Neural progenitor cell (in vitro differentiated cells): Measurements from ENCODE around the gene SLC26A4. TPM values are rescaled to one million over a fixed set of nuclear protein-coding genes. Genes with fewer than 3 reads are reported as not detected.

Source experiments
- DNase-seq: peaks from one replicate; pipeline ENCODE4 v3.0.0-alpha.2; 2016; ENCODE audit warnings: low spot score
- H2AFZ ChIP-seq: fragments of 200-600 bp; sonication (generic); replicated peaks from 2 replicates; pipeline ENCODE4 v1.6.1; 2016; ENCODE audit warnings: antibody characterized with exemption
- H3F3A ChIP-seq: fragments of 200-600 bp; sonication (generic); 2 replicates; pipeline ENCODE4 v1.6.1; 2016; ENCODE audit warnings: antibody characterized with exemption, low read depth
- H3K27ac ChIP-seq: fragments of 200-600 bp; sonication (generic); 2 replicates; pipeline ENCODE4 v1.5.1; 2016; ENCODE audit warnings: mild to moderate bottlenecking
- H3K27me3 ChIP-seq: fragments of 200-600 bp; sonication (generic); 2 replicates; pipeline ENCODE4 v1.6.1; 2016; ENCODE audit warnings: mild to moderate bottlenecking, moderate library complexity
- H3K36me3 ChIP-seq: fragments of 200-600 bp; sonication (generic); 2 replicates; pipeline ENCODE4 v1.5.1; 2016
- H3K4me1 ChIP-seq: fragments of 200-600 bp; sonication (generic); 2 replicates; pipeline ENCODE4 v1.6.1; 2016; ENCODE audit warnings: mixed run types
- H3K4me2 ChIP-seq: fragments of 200-600 bp; sonication (generic); 2 replicates; pipeline ENCODE4 v1.6.1; 2016
- H3K4me3 ChIP-seq: fragments of 200-600 bp; sonication (generic); 2 replicates; pipeline ENCODE4 v1.5.1; 2016
- H3K79me2 ChIP-seq: fragments of 200-600 bp; sonication (generic); 2 replicates; pipeline ENCODE4 v1.6.1; 2016; ENCODE audit warnings: low read depth
- H3K9ac ChIP-seq: fragments of 200-600 bp; sonication (generic); 2 replicates; pipeline ENCODE4 v1.6.1; 2016
- H3K9me3 ChIP-seq: fragments of 200-600 bp; sonication (generic); 2 replicates; pipeline ENCODE4 v1.5.1; 2016; ENCODE audit warnings: low read depth
- H4K20me1 ChIP-seq: fragments of 200-600 bp; sonication (generic); 2 replicates; pipeline ENCODE4 v1.6.1; 2016; ENCODE audit warnings: low read depth
- H3K27ac Mint-ChIP-seq: 3 replicates; pipeline ENCODE4 v1.8.0; 2021; ENCODE audit warnings: mixed read lengths
- H3K27me3 Mint-ChIP-seq: 2 replicates; pipeline ENCODE4 v1.8.0; 2022; ENCODE audit warnings: low read depth, mild to moderate bottlenecking, inconsistent platforms, moderate library complexity, mixed read lengths; ENCODE audit not compliant: insufficient read depth
- H3K36me3 Mint-ChIP-seq: 3 replicates; pipeline ENCODE4 v1.8.0; 2021; ENCODE audit warnings: mixed read lengths
- H3K4me1 Mint-ChIP-seq: 3 replicates; pipeline ENCODE4 v1.8.0; 2021; ENCODE audit warnings: mixed read lengths
- H3K4me3 Mint-ChIP-seq: 3 replicates; pipeline ENCODE4 v1.8.0; 2021; ENCODE audit warnings: mild to moderate bottlenecking, moderate library complexity, mixed read lengths
- H3K9me3 Mint-ChIP-seq: 3 replicates; pipeline ENCODE4 v1.8.0; 2020; ENCODE audit warnings: mixed read lengths
- CTCF ChIP-seq: fragments of 200-600 bp; sonication (generic); IDR thresholded peaks from 2 replicates; pipeline ENCODE4 v1.5.1; 2017; ENCODE audit warnings: antibody characterized with exemption, mild to moderate bottlenecking
- EZH2 ChIP-seq: fragments of 200-600 bp; sonication (generic); IDR thresholded peaks from 2 replicates; pipeline ENCODE4 v1.6.1; 2017; ENCODE audit warnings: antibody characterized with exemption, mild to moderate bottlenecking, moderate library complexity
- EZH2phosphoT487 ChIP-seq: fragments of 200-600 bp; sonication (generic); IDR thresholded peaks from 2 replicates; pipeline ENCODE4 v1.6.1; 2017; ENCODE audit warnings: antibody characterized with exemption
- total RNA-seq: library from RNA; depleted of rRNA; stranded (reverse); fragments of >200 nt; gene quantifications from 2 replicates; pipeline ENCODE4 v1.2.3, GENCODE V29; 2015; ENCODE audit warnings: low replicate concordance

The SLC26A4 gene
- total RNA-seq, 1 donor from 2014 or later, result 0.02 TPM

- H3K36me3 Mint-ChIP-seq, result no peaks in the 10 kb centered on the region
- Histone ChIP-seq H3K79me2 (no peaks in the 10 kb centered on the region), H3K9ac (no peak overlapping the region)
These were observed 11.6 kb downstream of the SLC26A4 start for GRCh38 chr7:107672183-107672582.

GRCh38 chr7:107676249-107676648 lies 15.6 kb downstream of the SLC26A4 start:
- no peak overlapping the region for H3K9ac ChIP-seq
- no peaks in the 10 kb centered on the region for H3K9me3 ChIP-seq
- H3K9me3 Mint-ChIP-seq, result no peaks in the 10 kb centered on the region
- H3F3A ChIP-seq, result peaks cover 15% of the 10 kb centered on the region
- H3K27me3 Mint-ChIP-seq, result no peaks in the 10 kb centered on the region
- no peak overlapping the region for H3K4me3 ChIP-seq
- no peak for TF ChIP-seq CTCF
- no peak for TF ChIP-seq EZH2phosphoT487
- no peak for TF ChIP-seq EZH2
- H3K4me2 ChIP-seq, result no peak overlapping the region
- no peaks in the 10 kb centered on the region for H3K79me2 ChIP-seq
- H4K20me1 ChIP-seq, result no peaks in the 10 kb centered on the region
- no peak overlapping the region for H2AFZ ChIP-seq
- H3K27ac ChIP-seq, result no peak overlapping the region
- H3K36me3 Mint-ChIP-seq, result no peaks in the 10 kb centered on the region
- peaks cover 6% of the 10 kb centered on the region for H3K27me3 ChIP-seq
- no peak overlapping the region for H3K4me3 Mint-ChIP-seq
- DNase-seq, result no peak
- no peaks in the 10 kb centered on the region for H3K4me1 ChIP-seq
- no peaks in the 10 kb centered on the region for H3K36me3 ChIP-seq
- H3K4me1 Mint-ChIP-seq, result no peaks in the 10 kb centered on the region
- no peak overlapping the region for H3K27ac Mint-ChIP-seq

More at GRCh38 chr7:107672183-107672582, 11.6 kb downstream of the SLC26A4 start:
- Histone ChIP-seq H4K20me1 (no peaks in the 10 kb centered on the region), H3K9me3 (no peaks in the 10 kb centered on the region), H3K4me1 (no peaks in the 10 kb centered on the region), H3K4me2 (no peak overlapping the region), H3K4me3 (no peak overlapping the region), H3K27ac (no peak overlapping the region), H3F3A (no peaks in the 10 kb centered on the region), H3K27me3 (peaks cover 6% of the 10 kb centered on the region), H2AFZ (no peak overlapping the region), H3K36me3 (no peaks in the 10 kb centered on the region)
- H3K27me3 Mint-ChIP-seq, result no peaks in the 10 kb centered on the region
- H3K4me3 Mint-ChIP-seq, result no peak overlapping the region
- no peak for TF ChIP-seq CTCF
- TF ChIP-seq EZH2phosphoT487, result no peak
- no peak for TF ChIP-seq EZH2
- no peak overlapping the region for H3K27ac Mint-ChIP-seq
- H3K9me3 Mint-ChIP-seq, result no peaks in the 10 kb centered on the region
- no peaks in the 10 kb centered on the region for H3K4me1 Mint-ChIP-seq
- no peak for DNase-seq

- Histone ChIP-seq H3K27me3 (no peaks in the 10 kb centered on the region), H3K79me2 (no peaks in the 10 kb centered on the region), H3K4me2 (no peak overlapping the region), H3K4me3 (no peak overlapping the region), H4K20me1 (no peaks in the 10 kb centered on the region), H3K9me3 (no peaks in the 10 kb centered on the region), H3K4me1 (no peaks in the 10 kb centered on the region), H3K36me3 (no peaks in the 10 kb centered on the region), H3F3A (peaks cover 15% of the 10 kb centered on the region), H3K9ac (no peak overlapping the region), H2AFZ (no peak overlapping the region), H3K27ac (no peak overlapping the region)
- no peak overlapping the region for H3K4me3 Mint-ChIP-seq
- H3K4me1 Mint-ChIP-seq, result no peaks in the 10 kb centered on the region
- no peak for DNase-seq
- no peaks in the 10 kb centered on the region for H3K36me3 Mint-ChIP-seq
- TF ChIP-seq CTCF (no peak), EZH2phosphoT487 (no peak), EZH2 (no peak)
- H3K9me3 Mint-ChIP-seq, result no peaks in the 10 kb centered on the region
- H3K27me3 Mint-ChIP-seq, result no peaks in the 10 kb centered on the region
- no peak overlapping the region for H3K27ac Mint-ChIP-seq
These were observed 17.6 kb downstream of the SLC26A4 start for GRCh38 chr7:107678110-107678753.
